Activated naive CD8-positive, alpha-beta T cell treated with anti-CD3 and anti-CD28 coated beads, Interleukin-2, amount 50 U/mL, for 16 hours (primary cell): ENCODE data around the gene ABHD18.
"Not testable (repeated sequence)": the region's sequence is repeated elsewhere in the genome, so short reads cannot be mapped to it uniquely, and the experiment has no call there.

Experiments
- DNase-seq: peaks from one replicate; pipeline ENCODE4 v3.0.0-alpha.2; 2020; ENCODE audit warnings: low read depth, low spot score

ABHD18 gene

GRCh38 chr4:127988638-127989037, 23.4 kb downstream of the ABHD18 start:
- no peak for DNase-seq

GRCh38 chr4:127993151-127993550, 27.9 kb downstream of the ABHD18 start:
- DNase-seq: no peak

- DNase-seq: no peak
Observed at GRCh38 chr4:127995776-127996175, 30.6 kb downstream of the ABHD18 start.

GRCh38 chr4:127996521-127996920, 31.3 kb downstream of the ABHD18 start:
- not testable (repeated sequence) for DNase-seq

- DNase-seq: no peak
Observed at GRCh38 chr4:127997534-127998388, 32.6 kb downstream of the ABHD18 start.

GRCh38 chr4:128006592-128006991, 41.4 kb downstream of the ABHD18 start:
- DNase-seq: no peak

- DNase-seq: no peak
Observed at GRCh38 chr4:128009428-128009827, 44.2 kb downstream of the ABHD18 start.

GRCh38 chr4:128025319-128025718, 60.1 kb downstream of the ABHD18 start:
- no peak for DNase-seq

GRCh38 chr4:128029907-128030306, 64.7 kb downstream of the ABHD18 start:
- DNase-seq: no peak

- DNase-seq: no peak
Observed at GRCh38 chr4:128031756-128032384, 66.7 kb downstream of the ABHD18 start.

GRCh38 chr4:128039568-128039967, 74.4 kb downstream of the ABHD18 start:
- no peak for DNase-seq

- not testable (repeated sequence) for DNase-seq
Observed at GRCh38 chr4:128047019-128047418, 81.8 kb downstream of the ABHD18 start.

GRCh38 chr4:128047514-128047913, 82.3 kb downstream of the ABHD18 start:
- DNase-seq: not testable (repeated sequence)

GRCh38 chr4:128051229-128051628, 86.0 kb downstream of the ABHD18 start:
- DNase-seq: not testable (repeated sequence)

- DNase-seq: not testable (repeated sequence)
Observed at GRCh38 chr4:128054907-128055306, 89.7 kb downstream of the ABHD18 start.

GRCh38 chr4:128055441-128056206, 90.4 kb downstream of the ABHD18 start:
- DNase-seq: not testable (repeated sequence)

GRCh38 chr4:128056396-128056795, 91.2 kb downstream of the ABHD18 start:
- DNase-seq: no peak

GRCh38 chr4:128060121-128060698, 95.0 kb downstream of the ABHD18 start:
- no peak for DNase-seq

- peak; percentile 90 for DNase-seq
Observed at GRCh38 chr4:128060699-128061565, 95.7 kb downstream of the ABHD18 start, which contains the start of gene LARP1B. Gene LARP1B, plus strand, starts transcription at chr4:128061312. Its CDS starts 13,640 bp downstream, at chr4:128074952.
